HFF-Myc (cell line): ENCODE measurements around the gene GKN2.

Source experiments
- DNase-seq: peaks from one replicate; pipeline ENCODE4 v3.0.0-alpha.2; 2011; ENCODE audit warnings: low read depth; ENCODE audit errors: extremely low read depth
- H3K4me3 ChIP-seq: replicated peaks from 2 replicates; pipeline ENCODE4 v1.5.1; 2011; ENCODE audit warnings: low read depth, mild to moderate bottlenecking, control low read depth, low read length
- CTCF ChIP-seq: IDR thresholded peaks from 2 replicates; pipeline ENCODE4 v1.5.1; 2012; ENCODE audit warnings: mild to moderate bottlenecking, low read depth, low read length, control low read depth; ENCODE audit errors: missing control alignments

GKN2 gene

DNA sequence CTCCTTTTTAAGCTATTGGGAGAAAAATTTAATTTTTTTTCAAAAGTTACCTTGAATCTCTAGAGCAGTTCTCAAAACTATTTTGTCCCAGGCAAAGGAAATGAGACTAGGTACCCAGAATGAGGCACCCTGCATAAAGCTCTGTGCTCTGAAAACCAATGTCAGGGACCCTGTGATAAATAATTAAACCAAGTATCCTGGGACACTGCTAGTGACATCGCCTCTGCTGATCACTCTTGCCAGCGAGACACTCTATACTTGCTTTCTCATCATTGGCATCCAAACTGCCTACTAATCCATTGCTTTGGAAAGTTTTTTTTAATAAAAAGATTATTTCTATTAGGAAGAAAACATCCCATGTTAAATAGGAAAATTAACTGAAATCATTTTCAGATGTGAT is 23.2 kb upstream of the GKN2 start:
- no peak for DNase-seq
- H3K4me3 ChIP-seq = no peak overlapping the region
- no peak for TF ChIP-seq CTCF

DNA sequence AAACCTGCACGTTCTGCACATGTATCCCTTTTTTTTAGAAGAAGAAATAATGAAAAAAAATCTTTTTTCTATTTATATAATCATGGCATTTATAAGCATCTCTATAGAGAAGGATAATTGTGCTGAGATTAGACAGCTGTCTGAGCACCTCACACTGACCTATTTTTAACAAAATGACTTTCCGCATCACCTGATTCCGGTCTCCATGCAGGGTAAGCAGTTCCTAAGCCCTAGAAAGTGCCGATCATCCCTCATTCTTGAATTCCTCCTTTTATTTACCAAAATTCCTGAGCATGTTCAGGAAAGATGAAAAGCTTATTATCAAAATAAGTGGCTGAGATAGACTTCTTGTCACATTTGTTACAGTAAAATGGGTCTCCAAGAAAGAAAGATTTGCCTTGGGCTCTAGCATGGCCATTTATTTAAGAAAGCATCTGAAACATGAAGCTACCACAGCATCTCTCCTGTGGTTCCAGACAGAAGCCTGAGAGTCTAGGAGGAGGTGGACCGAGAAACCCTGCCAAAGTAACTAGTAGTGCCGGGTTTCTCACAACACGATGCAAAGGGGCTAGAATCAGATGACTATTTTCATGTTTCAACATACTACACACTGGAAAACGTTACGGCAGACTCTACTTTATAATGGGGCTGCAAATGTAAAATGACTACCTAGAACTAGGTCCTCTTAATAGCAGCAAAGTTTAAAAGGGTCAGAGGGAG is 22.4 kb upstream of the GKN2 start:
- TF ChIP-seq CTCF = no peak
- DNase-seq = no peak
- no peak overlapping the region for H3K4me3 ChIP-seq

- no peak for DNase-seq
- no peak for TF ChIP-seq CTCF
Observed at GRCh38 chr2:68974251-68974650, 21.6 kb upstream of the GKN2 start, which contains the start of gene GKN1. TSS of gene GKN1 (plus strand) at chr2:68974636. CDS start at chr2:68974678, 42 bp downstream.

GRCh38 chr2:68971591-68972231 is 19.0 kb upstream of the GKN2 start:
- TF ChIP-seq CTCF = no peak
- DNase-seq = peak; percentile 55
- H3K4me3 ChIP-seq = no peak overlapping the region

More at GRCh38 chr2:68974251-68974650, 21.6 kb upstream of the GKN2 start, which contains the start of gene GKN1:
- H3K4me3 ChIP-seq = no peak within 1 kb of the TSS

DNA sequence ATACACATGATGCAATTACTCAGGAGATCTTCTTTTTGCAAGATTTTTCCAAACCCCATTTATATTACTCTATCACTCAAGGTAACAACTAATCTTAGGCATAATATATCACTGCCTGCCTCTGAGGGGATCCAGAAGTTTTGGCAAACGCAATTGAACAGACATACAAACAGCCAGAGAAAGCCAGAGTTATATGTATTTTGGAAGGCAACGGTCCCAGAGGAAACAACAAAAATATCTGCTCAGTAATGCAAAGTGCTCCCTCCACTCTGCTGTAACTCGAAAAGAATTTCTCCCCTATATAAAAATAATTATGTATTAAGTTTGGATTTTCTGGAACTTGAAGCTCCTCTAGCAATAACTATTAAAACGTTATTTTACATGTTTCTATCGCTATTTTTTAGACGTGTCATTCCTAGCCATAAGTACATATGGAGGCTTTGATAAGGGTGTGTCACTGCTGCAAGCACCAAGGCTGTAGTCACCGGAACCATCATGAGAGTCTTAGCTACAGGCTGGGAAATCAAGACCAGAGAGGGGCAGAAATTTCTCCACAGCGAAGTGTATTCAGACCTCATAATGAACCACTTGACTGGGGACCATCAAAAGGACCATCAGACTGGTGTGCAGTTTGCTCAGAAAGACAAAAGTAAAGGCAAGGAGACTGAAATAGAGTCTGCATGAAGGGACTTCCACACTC is 18.0 kb upstream of the GKN2 start:
- no peak for TF ChIP-seq CTCF
- H3K4me3 ChIP-seq = no peak overlapping the region

DNA sequence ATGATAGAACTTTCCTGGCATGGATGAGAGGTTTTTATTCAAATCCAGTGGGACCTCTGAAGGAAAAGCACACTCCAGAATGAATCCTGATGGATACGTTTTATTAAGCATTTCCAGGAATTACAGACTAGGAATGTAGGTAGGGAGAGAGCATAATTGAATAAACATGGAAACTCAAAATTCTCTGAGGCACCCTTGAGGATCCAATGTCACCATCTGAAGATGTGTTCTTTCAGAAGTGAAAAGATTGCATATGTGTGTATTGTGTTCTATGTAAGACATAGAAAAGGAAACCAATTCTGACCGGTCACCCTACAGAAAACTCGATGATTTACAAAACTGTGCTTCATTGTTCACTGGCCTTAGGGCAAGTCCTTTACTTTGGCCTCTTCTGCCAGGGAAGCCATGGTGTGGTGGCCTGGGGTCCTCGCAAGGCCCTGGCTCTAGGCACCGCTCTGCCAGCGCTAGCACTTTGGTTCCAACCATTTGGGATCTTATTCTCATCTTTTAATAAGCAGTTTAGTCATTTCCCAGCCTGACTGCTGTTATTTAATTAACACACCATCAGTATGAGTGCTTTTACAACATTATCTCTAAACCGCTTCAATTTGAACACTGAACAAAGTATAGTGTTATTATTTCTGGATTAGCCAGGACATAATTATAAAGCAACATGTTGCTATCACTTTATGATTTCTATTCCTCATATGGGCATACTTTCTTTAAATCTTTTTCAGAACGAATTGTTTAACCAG is 17.2 kb upstream of the GKN2 start:
- no peak overlapping the region for H3K4me3 ChIP-seq
- no peak for TF ChIP-seq CTCF
- DNase-seq = no peak

More for the DNA sequence above, 18.0 kb upstream of the GKN2 start:
- no peak for DNase-seq
